Ovary (tissue), 9 donors: ENCODE results near the gene RPL18. TPM values are rescaled to one million over a fixed set of nuclear protein-coding genes. Genes with fewer than 3 reads are reported as not detected.
A peak's percentile ranks its signal among the peaks of the same experiment; 100 is the strongest.

Experiments used
- DNase-seq, 5 donors: peaks; one replicate each; pipeline ENCODE4 v3.0.0-alpha.2; 2019 to 2020
- H3K27ac ChIP-seq, 2 donors: fragments of 200-600 bp; one replicate each; pipeline versions ENCODE4 v1.5.1 to v1.8.0; 2019 to 2022
- H3K27me3 ChIP-seq: fragments of 200-600 bp; one replicate; pipeline ENCODE4 v1.8.0; 2022
- H3K36me3 ChIP-seq: fragments of 200-600 bp; sonication (generic); one replicate; pipeline ENCODE4 v1.5.1; 2019
- H3K4me1 ChIP-seq: one replicate; pipeline ENCODE4 v1.8.1; 2013; ENCODE audit warnings: mild to moderate bottlenecking, moderate library complexity; ENCODE audit not compliant: insufficient read depth
- H3K4me3 ChIP-seq: fragments of 200-600 bp; sonication (generic); one replicate; pipeline ENCODE4 v1.5.1; 2017
- H3K9me3 ChIP-seq, 2 donors: fragments of 200-600 bp in 1 of 2; sonication (generic) in 1 of 2; one replicate each; pipeline versions ENCODE4 v1.5.1 to v1.8.1; 2013 to 2019; ENCODE audit warnings: mild to moderate bottlenecking in 1 of 2, moderate library complexity in 1 of 2
- CTCF ChIP-seq, 3 donors: fragments of 450-650 bp in 2 of 3; fragments of 200-600 bp in 1 of 3; IDR thresholded peaks; one replicate each; pipeline versions ENCODE4 v1.5.1 to v1.8.0; 2016 to 2022; ENCODE audit warnings: antibody characterized with exemption in 3 of 3, mild to moderate bottlenecking in 1 of 3
- EP300 ChIP-seq: sonication (generic); formaldehyde crosslinking; IDR thresholded peaks from one replicate; pipeline ENCODE4 v1.6.1; 2017; ENCODE audit warnings: antibody characterized with exemption
- POLR2A ChIP-seq: fragments of 450-650 bp; IDR thresholded peaks from one replicate; pipeline ENCODE4 v1.6.1; 2017; ENCODE audit warnings: antibody characterized with exemption, mild to moderate bottlenecking, moderate library complexity
- WGBS, 3 donors: extraction: QIAGEN DNeasy Blood & Tissue Kit in 1 of 3; methylation state at CpG; one replicate each; pipeline versions ENCODE4 v1.1.5 to v1.1.7; 2013 to 2017; 5-methylcytosine and 5-hydroxymethylcytosine counted together
- intact Hi-C, 4 donors: fragments of 100-400 bp; cut with DNase I; formaldehyde crosslinking; loops; one replicate each; pipeline versions ENCODE4 v1.11.0 to v1.15.1; 2022 to 2023
- polyA plus RNA-seq, 2 donors: library from polyadenylated mRNA; stranded (reverse); fragments of 200-250 nt in 1 of 2; fragments of 350-450 nt in 1 of 2; fragmentation: Illumina TruSeq in 1 of 2; extraction: RNeasy Lipid Tissue Mini Kit (QIAGEN cat#74804) in 1 of 2; gene quantifications; one replicate each; pipeline ENCODE4 v1.2.3, GENCODE V29; 2013 to 2014
- total RNA-seq, 7 donors: library from RNA; depleted of rRNA in 2 of 7; stranded (reverse); fragments of >200 nt in 2 of 7; fragmentation: NEBNext Ultra II Directional in 3 of 7; extraction: Animal tissue kit (Norgen Biotek cat#: 25700) in 3 of 7; gene quantifications; one replicate each; pipeline versions ENCODE4 v1.1.0 to v1.2.4, GENCODE V29; 2016 to 2023
- donor health status: DM: no; HTN: no; CAD: no; lungs with moderate emphysema.
- donor health status: DM: no; HTN: no; CAD: no.
- donor health status: Bipolar disorder and iron deficiency.
- donor health status: DM: yes; HTN: yes; CAD: no.
- donor health status: DM: no; HTN: no; CAD: no.
- donor health status: DM: yes; HTN: yes; CAD: no.

Gene RPL18
- total and polyA plus RNA-seq, 9 donors = 1,780 to 8,435 (median 3,584) TPM

DNA sequence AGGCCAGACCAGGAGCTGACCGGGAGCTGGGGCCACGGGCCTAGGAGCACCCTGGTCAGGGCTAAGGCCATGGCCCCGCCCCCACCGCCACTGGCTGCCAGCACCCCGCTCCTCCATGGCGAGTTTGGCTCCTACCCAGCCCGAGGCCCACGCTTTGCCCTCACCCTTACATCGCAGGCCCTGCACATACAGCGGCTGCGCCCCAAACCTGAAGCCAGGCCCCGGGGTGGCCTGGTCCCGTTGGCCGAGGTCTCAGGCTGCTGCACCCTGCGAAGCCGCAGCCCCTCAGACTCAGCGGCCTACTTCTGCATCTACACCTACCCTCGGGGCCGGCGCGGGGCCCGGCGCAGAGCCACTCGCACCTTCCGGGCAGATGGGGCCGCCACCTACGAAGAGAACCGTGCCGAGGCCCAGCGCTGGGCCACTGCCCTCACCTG lies 6.9 kb upstream of the RPL18 start:
- DNase-seq = peak in 3 of 5 donors; percentile 62 to 70 (median 65)
- H3K27me3 ChIP-seq = no peaks in the 10 kb centered on the region
- H3K36me3 ChIP-seq = no peaks in the 10 kb centered on the region
- TF ChIP-seq POLR2A = no peak
- TF ChIP-seq EP300 = no peak
- TF ChIP-seq CTCF (IDR thresholded peaks at IDR 0.05) = no peak
- H3K9me3 ChIP-seq = no peaks in the 10 kb centered on the region
- intact Hi-C loops = no loop called here
- no peak overlapping the region for H3K27ac ChIP-seq
- WGBS, 3 donors = 88 to 89% (median 88%) methylated on average over 30 of the region's 30 CpGs
- no peak overlapping the region for H3K4me3 ChIP-seq
- H3K4me1 ChIP-seq = peaks cover 12% of the 10 kb centered on the region

GRCh38 chr19:48624791-48625723 lies 6.1 kb upstream of the RPL18 start:
- H3K4me3 ChIP-seq = no peak overlapping the region
- no peaks in the 10 kb centered on the region for H3K9me3 ChIP-seq
- TF ChIP-seq EP300 (no peak), CTCF (IDR thresholded peaks at IDR 0.05) (no peak), POLR2A (no peak)
- no peaks in the 10 kb centered on the region for H3K27me3 ChIP-seq
- no peaks in the 10 kb centered on the region for H3K36me3 ChIP-seq
- DNase-seq = peak in 3 of 5 donors; percentile 51 to 64 (median 60)
- intact Hi-C loops = no loop called here
- peak overlapping the region; percentile 60 to 83 for H3K27ac ChIP-seq
- peaks cover 8% of the 10 kb centered on the region for H3K4me1 ChIP-seq
- 43 to 54% (median 44%) methylated on average over 24 of the region's 24 CpGs for WGBS, 3 donors

DNA sequence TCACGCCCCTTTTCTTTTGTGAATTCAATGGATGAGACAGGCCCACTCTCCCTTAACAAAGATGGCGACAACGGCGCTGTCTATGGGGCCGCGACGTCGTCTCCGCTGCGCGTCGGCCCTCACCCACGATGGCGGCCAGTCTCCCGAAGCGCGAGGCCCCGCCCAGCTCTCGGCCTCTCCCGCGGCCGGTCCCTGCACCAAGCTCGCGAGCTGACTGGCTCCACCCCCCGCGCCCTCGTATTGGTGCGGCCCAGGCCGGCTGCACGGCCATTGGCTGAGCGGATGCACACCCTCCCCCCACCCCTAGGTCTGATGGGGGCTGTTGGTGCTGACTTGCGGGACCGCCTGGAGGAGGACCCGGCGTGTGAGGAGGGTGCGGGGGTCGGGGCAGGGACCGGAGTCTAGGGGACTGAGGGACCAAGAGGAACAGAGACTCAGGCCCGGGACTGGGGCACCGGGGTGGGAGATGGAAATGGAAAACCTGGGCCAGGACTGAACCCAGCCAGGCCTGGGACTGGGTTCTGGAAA lies 5.2 kb upstream of the RPL18 start:
- intact Hi-C loops = no loop called here

More for the DNA sequence above, 5.2 kb upstream of the RPL18 start:
- peaks cover 3% of the 10 kb centered on the region for H3K4me1 ChIP-seq
- peak overlapping the region; percentile 46 for H3K4me3 ChIP-seq
- H3K27me3 ChIP-seq = no peaks in the 10 kb centered on the region
- WGBS, 3 donors = 1% methylated on average over 37 to 40 of the region's 40 CpGs
- H3K9me3 ChIP-seq = no peaks in the 10 kb centered on the region
- peak; percentile 98 to 99 (median 98) for DNase-seq
- peak overlapping the region; percentile 69 to 83 for H3K27ac ChIP-seq
- no peaks in the 10 kb centered on the region for H3K36me3 ChIP-seq
- TF ChIP-seq POLR2A (peak; percentile 33), CTCF (IDR thresholded peaks at IDR 0.05) (no peak)
